ENCODE measurements around the gene PPP1R13B. TPM values are rescaled to one million over a fixed set of nuclear protein-coding genes. Genes with fewer than 3 reads are reported as not detected.

PPP1R13B gene
- total RNA-seq, 1 donor from 2014 or later = 2.5 TPM

- no peak overlapping the region for H3K9ac ChIP-seq
- Mint-ChIP-seq H3K27me3 (ENCODE audit: insufficient read depth, low read depth) (peaks cover 7% of the 10 kb centered on the region), H3K4me1 (peaks cover 2% of the 10 kb centered on the region), H3K27ac (no peak overlapping the region), H3K4me3 (no peak overlapping the region), H3K36me3 (no peaks in the 10 kb centered on the region), H3K9me3 (no peaks in the 10 kb centered on the region)
- H3K27ac ChIP-seq = no peak overlapping the region
- H3K4me1 ChIP-seq = no peaks in the 10 kb centered on the region
- no peak for DNase-seq (ENCODE audit: low spot score)
- H3K4me2 ChIP-seq = no peak overlapping the region
- H3K27me3 ChIP-seq = no peaks in the 10 kb centered on the region
- no peak overlapping the region for H3K4me3 ChIP-seq
- TF ChIP-seq CTCF (IDR thresholded peaks at IDR 0.05) (no peak), EZH2phosphoT487 (IDR thresholded peaks at IDR 0.05) (no peak), EZH2 (IDR thresholded peaks at IDR 0.05) (no peak)
- no peaks in the 10 kb centered on the region for H3K9me3 ChIP-seq (ENCODE audit: low read depth)
- no peak overlapping the region for H2AFZ ChIP-seq (replicated peaks)
- H3K36me3 ChIP-seq = no peaks in the 10 kb centered on the region
- no peaks in the 10 kb centered on the region for H4K20me1 ChIP-seq (ENCODE audit: low read depth)
- H3F3A ChIP-seq (ENCODE audit: low read depth) = no peaks in the 10 kb centered on the region
- H3K79me2 ChIP-seq (ENCODE audit: low read depth) = no peaks in the 10 kb centered on the region
These were observed 15.9 kb upstream of the PPP1R13B start for GRCh38 chr14:103863245-103863644.

DNA sequence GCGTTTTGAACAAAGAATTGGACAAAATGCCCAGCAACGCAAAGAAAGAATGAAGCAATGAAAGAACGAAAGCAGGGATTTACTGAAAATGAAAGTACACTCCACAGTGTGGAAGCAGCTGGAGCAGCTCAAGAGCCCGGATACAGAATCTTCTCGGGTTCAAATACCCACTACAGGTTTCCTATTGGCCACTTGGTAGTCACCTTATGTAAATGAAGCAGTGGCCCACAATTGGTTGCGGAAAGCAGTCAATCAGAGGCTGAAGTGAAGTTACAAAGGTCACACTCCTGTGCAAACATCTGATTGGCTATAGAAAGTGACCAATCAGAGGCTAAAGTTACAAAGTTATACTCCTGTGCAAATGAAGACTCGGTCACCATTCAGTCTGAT lies 15.0 kb upstream of the PPP1R13B start:
- Histone ChIP-seq H3K4me1 (no peaks in the 10 kb centered on the region), H3K4me3 (no peak overlapping the region), H3K36me3 (no peaks in the 10 kb centered on the region), H3K4me2 (no peak overlapping the region), H3K9ac (no peak overlapping the region), H4K20me1 (ENCODE audit: low read depth) (no peaks in the 10 kb centered on the region), H3K27ac (no peak overlapping the region), H3F3A (ENCODE audit: low read depth) (no peaks in the 10 kb centered on the region), H3K79me2 (ENCODE audit: low read depth) (no peaks in the 10 kb centered on the region), H2AFZ (replicated peaks) (no peak overlapping the region), H3K9me3 (ENCODE audit: low read depth) (no peaks in the 10 kb centered on the region), H3K27me3 (no peaks in the 10 kb centered on the region)
- no peak overlapping the region for H3K4me3 Mint-ChIP-seq
- TF ChIP-seq EZH2phosphoT487 (IDR thresholded peaks at IDR 0.05) (no peak), EZH2 (IDR thresholded peaks at IDR 0.05) (no peak), CTCF (IDR thresholded peaks at IDR 0.05) (no peak)
- no peaks in the 10 kb centered on the region for H3K36me3 Mint-ChIP-seq
- H3K27ac Mint-ChIP-seq = no peak overlapping the region
- peaks cover 5% of the 10 kb centered on the region for H3K27me3 Mint-ChIP-seq (ENCODE audit: insufficient read depth, low read depth)
- H3K9me3 Mint-ChIP-seq = no peaks in the 10 kb centered on the region
- peaks cover 2% of the 10 kb centered on the region for H3K4me1 Mint-ChIP-seq
- DNase-seq (ENCODE audit: low spot score) = no peak

DNA sequence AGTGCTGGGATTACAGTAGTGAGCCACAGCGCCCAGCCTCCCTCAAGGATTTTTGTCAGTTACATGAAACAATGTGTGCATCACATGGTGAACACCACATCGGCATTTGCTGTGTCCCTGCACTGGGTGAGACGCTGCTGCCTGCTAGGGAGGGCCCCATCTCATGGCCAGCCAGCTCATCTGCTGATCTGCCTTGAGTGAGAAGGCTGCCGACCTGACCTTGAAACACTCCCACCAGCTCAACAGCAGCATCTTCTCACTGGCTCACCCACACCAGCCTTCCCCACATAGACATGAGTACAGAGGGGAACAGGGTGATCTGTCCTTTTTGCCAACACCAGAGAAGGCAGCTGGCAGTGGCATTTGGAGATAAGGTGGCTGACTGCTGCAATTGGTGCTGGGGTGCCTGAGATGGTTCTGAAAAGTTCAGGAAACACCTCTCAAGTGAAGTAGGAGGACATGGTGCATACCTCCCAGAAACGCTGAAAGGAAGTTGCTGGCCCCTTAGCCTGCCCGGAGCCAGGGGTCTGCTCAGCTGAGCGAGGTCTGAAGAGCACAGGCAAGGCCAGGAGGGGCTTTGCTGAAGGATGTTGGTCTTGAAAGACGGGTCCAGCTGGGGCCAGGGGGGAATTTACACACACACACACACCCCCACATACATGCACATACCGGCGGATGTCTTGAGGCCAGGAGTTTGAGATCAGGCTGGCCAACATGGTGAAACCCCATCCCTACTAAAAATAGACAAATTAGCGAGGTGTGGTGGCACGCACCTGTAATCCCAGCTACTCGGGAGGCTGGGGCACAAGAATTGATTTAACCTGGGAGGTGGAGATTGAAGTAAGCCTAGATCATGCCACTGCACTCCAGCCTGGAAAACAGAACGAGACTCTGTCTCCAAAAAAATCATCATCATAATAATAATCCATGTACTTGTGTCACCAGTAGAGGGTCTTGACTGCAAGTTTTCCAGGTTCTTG lies 14.3 kb upstream of the PPP1R13B start:
- Mint-ChIP-seq H3K4me3 (no peak overlapping the region), H3K4me1 (peaks cover 5% of the 10 kb centered on the region), H3K27me3 (ENCODE audit: insufficient read depth, low read depth) (peaks cover 5% of the 10 kb centered on the region), H3K36me3 (no peaks in the 10 kb centered on the region), H3K27ac (no peak overlapping the region), H3K9me3 (no peaks in the 10 kb centered on the region)
- Histone ChIP-seq H3K36me3 (no peaks in the 10 kb centered on the region), H3K4me3 (no peak overlapping the region), H3F3A (ENCODE audit: low read depth) (no peaks in the 10 kb centered on the region), H3K9ac (no peak overlapping the region), H3K4me2 (no peak overlapping the region), H3K9me3 (ENCODE audit: low read depth) (no peaks in the 10 kb centered on the region), H4K20me1 (ENCODE audit: low read depth) (no peaks in the 10 kb centered on the region), H3K27me3 (no peaks in the 10 kb centered on the region), H3K79me2 (ENCODE audit: low read depth) (no peaks in the 10 kb centered on the region), H3K27ac (no peak overlapping the region), H3K4me1 (no peaks in the 10 kb centered on the region), H2AFZ (replicated peaks) (no peak overlapping the region)
- no peak for TF ChIP-seq CTCF (IDR thresholded peaks at IDR 0.05)
- no peak for TF ChIP-seq EZH2 (IDR thresholded peaks at IDR 0.05)
- TF ChIP-seq EZH2phosphoT487 (IDR thresholded peaks at IDR 0.05) = no peak
- no peak for DNase-seq (ENCODE audit: low spot score)
